Measurements from ENCODE around the gene LIMD2. TPM values are rescaled to one million over a fixed set of nuclear protein-coding genes. Genes with fewer than 3 reads are reported as not detected.

LIMD2 gene
- total RNA-seq, 1 experiment from 2014 or later = 93.5 TPM

- no peaks in the 10 kb centered on the region for H3K23me2 ChIP-seq (ENCODE audit: insufficient read length, low read depth, low read length, poor library complexity, severe bottlenecking)
- no peaks in the 10 kb centered on the region for H3K9me3 ChIP-seq (ENCODE audit: control insufficient read depth, low read depth, low read length)
- no peak overlapping the region for H3K56ac ChIP-seq (ENCODE audit: insufficient read length, low read depth, low read length)
- H2AK5ac ChIP-seq (ENCODE audit: insufficient read length, low read length) = no peak overlapping the region
- no peak overlapping the region for H2BK12ac ChIP-seq (ENCODE audit: insufficient read length, low read depth, low read length)
- no CpG with 5 or more reads among the region's 2 CpGs for WGBS (ENCODE audit: extremely low coverage, insufficient read length, low lambda C conversion rate)
- no peak for TF ChIP-seq CTCF (conservative IDR thresholded peaks at IDR 0.05)
- no peak overlapping the region for H3K27ac ChIP-seq (ENCODE audit: insufficient read length, low read depth, low read length)
- H3K27me3 ChIP-seq (ENCODE audit: insufficient read depth, low read length) = no peaks in the 10 kb centered on the region
- no peak overlapping the region for H3K4me3 Mint-ChIP-seq
- no peak overlapping the region for H2BK120ac ChIP-seq (ENCODE audit: low read depth, low read length, poor library complexity, severe bottlenecking)
- no peak overlapping the region for H2BK15ac ChIP-seq (ENCODE audit: low read depth, low read length)
- no peak overlapping the region for H3K27ac Mint-ChIP-seq
- H3K4me1 ChIP-seq (ENCODE audit: insufficient read depth, low read length) = peaks cover under 1% of the 10 kb centered on the region; the same call in 1 of the 2 replicates
- no peak overlapping the region for H3K18ac ChIP-seq (ENCODE audit: insufficient read length, low read depth, low read length)
- no peak overlapping the region for H3T11ph ChIP-seq (ENCODE audit: low read length)
- no peak overlapping the region for H3K9ac ChIP-seq (ENCODE audit: extremely low read depth, insufficient read length, low read length)
- peaks cover 6 to 30% (median 20%) of the 10 kb centered on the region in 3 experiments; a peak in 6 of 7 replicates for H3K36me3 Mint-ChIP-seq (ENCODE audit: insufficient read depth in 1 of 3, low read depth in 3 of 3)
- H2BK5ac ChIP-seq (ENCODE audit: insufficient read length, low read length) = no peak overlapping the region
- no peak overlapping the region for H2AFZ ChIP-seq (ENCODE audit: low read length)
- no peak overlapping the region for H2BK20ac ChIP-seq (ENCODE audit: low read depth, low read length, poor library complexity, severe bottlenecking)
- H3K4me2 ChIP-seq (ENCODE audit: insufficient read depth, insufficient read length, low read length) = no peak overlapping the region
- H4K5ac ChIP-seq (ENCODE audit: insufficient read length, low read depth, low read length) = no peak overlapping the region
- H4K20me1 ChIP-seq (ENCODE audit: control insufficient read depth, insufficient read depth, insufficient read length) = no peaks in the 10 kb centered on the region
- no peak overlapping the region for H4K8ac ChIP-seq (replicated peaks; ENCODE audit: insufficient read length, low read depth, low read length)
- H3K4ac ChIP-seq (ENCODE audit: low read depth, low read length) = no peak overlapping the region
- H3K79me1 ChIP-seq (ENCODE audit: insufficient read depth, low read depth, low read length, poor library complexity, severe bottlenecking) = peaks cover 3% of the 10 kb centered on the region
- no peak overlapping the region for H3K14ac ChIP-seq (ENCODE audit: insufficient read depth, low read length)
- no peak overlapping the region for H4K91ac ChIP-seq (ENCODE audit: insufficient read length, low read depth, low read length)
- H3K27me3 Mint-ChIP-seq (ENCODE audit: low read depth) = no peaks in the 10 kb centered on the region
- H3K9me3 Mint-ChIP-seq = no peaks in the 10 kb centered on the region
- peaks cover 3 to 5% of the 10 kb centered on the region in 2 experiments for H3K4me1 Mint-ChIP-seq
- no peak overlapping the region for H3K23ac ChIP-seq (ENCODE audit: insufficient read length, low read depth, low read length)
- no peaks in the 10 kb centered on the region for H3K79me2 ChIP-seq (ENCODE audit: insufficient read depth, low read length)
- no peak for DNase-seq
Measured at GRCh38 chr17:63653050-63653449, 46.9 kb downstream of the LIMD2 start.
